CD4-positive, alpha-beta T cell treated with Interleukin-4 for 4 hours (primary cell): ENCODE measurements around the gene GPHB5.
"Not testable (repeated sequence)": the region's sequence is repeated elsewhere in the genome, so short reads cannot be mapped to it uniquely, and the experiment has no call there.

Experiments used
- DNase-seq: peaks from one replicate; pipeline ENCODE4 v3.0.0-alpha.2; 2020

GPHB5 gene, protein sequence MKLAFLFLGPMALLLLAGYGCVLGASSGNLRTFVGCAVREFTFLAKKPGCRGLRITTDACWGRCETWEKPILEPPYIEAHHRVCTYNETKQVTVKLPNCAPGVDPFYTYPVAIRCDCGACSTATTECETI

DNA sequence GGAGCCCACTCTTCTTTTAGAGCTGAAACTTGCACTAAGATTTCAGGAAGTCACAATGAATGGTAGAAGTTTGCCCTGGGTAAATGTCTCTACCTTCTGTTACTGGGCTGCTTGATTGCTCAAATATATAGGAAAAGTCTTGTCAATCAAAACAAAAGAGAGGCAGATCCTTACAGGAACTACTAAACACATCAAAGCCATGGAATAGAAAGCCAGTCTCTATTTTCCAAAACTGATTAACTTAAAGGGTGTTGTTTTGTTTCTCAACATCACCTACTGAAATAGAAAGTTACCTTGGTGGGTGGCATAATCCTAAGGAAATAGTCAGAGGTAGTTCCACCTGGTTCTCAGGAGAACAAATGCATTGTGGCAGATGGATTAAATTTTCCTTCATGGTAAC is at the start of gene GPHB5:
Gene GPHB5, minus strand, starts transcription at position 101 of the 400 bp plus-strand sequence. CDS start 1,086 bp downstream, outside the sequence.
- no peak for DNase-seq

DNA sequence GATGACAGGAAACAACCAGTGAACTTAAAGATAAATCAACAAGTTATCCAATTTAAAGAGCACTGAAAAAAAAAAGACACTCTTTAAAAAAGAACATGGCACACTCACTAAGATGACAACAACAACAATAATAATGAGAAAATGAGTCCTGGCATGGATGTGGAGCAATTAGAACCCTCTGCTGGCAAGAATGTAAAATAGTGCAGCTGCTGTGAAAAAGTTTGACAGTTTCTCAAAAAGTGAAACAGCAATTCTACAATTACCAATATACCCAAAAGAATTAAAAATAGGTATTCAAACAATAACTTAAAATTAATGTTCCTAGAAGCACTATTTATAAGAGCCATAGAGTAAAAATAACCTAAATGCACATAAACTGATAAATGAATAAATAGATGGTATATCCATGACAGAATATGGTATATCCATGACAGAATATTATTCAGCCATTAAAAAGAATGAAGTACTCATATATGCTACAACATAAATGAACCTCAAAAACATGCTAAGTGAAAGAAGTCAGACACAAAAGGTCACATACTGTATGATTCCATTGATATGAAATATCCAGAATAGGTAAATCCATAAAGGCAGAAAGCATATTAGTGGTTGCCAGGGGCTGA is 49.1 kb upstream of the GPHB5 start:
- no peak for DNase-seq

DNA sequence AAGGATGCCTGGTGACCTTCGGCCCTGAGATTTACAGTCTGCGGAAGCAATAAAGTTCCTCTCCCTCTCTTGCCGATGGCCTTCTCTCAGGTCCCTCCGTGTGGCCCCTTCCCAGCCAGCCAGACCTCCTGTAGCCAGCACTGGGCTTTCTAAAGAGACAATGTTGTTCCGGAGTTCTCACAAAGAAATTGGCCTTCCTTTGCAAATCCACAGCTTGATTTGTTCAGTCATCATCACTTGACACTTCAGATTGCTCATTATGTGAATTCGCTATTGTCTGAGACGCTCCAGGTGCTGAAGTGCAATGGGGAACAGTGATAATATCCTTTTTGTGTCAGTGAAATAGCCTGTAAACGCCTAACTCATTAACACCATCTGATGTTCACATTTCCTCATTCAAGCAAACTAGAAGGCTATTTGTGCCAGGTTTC is 43.7 kb upstream of the GPHB5 start:
- no peak for DNase-seq

DNA sequence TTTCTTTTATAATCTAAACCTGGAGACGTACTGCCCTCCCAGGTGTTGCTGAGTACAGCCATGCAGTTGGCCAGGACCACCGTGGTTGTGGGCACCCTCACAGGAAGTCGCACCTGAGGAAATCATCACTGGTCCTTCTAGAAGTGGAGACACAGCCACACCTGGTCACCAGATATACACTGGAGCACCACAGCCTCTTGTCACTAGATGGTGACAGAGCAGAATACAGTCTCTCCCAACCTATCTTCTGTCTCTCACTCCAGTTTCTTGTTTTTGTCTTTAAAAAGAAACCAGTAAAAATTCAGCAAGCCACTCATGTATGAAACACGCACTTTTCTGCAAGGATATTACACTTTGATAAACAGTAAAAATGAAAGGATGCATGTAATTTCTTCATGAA is 43.1 kb upstream of the GPHB5 start:
- no peak for DNase-seq

DNA sequence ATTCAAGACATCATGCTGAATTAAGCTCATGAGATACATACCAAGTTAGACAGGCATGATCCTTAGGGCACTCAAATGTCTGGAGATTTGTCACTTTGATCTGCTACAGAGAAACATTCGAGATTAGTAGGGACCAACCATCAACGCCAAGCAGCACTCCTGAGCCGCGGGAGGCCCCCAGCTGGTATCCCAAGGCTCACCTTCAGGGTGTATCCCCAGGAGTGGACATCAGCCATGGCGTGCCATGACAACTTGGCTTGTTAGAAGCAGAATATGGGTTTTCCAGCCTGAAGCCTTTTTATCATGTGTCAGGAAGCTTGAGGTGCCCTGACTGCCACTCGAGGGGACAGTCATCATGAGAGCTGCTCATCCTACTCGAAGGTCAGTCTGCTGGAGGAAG is 39.1 kb upstream of the GPHB5 start:
- no peak for DNase-seq

DNA sequence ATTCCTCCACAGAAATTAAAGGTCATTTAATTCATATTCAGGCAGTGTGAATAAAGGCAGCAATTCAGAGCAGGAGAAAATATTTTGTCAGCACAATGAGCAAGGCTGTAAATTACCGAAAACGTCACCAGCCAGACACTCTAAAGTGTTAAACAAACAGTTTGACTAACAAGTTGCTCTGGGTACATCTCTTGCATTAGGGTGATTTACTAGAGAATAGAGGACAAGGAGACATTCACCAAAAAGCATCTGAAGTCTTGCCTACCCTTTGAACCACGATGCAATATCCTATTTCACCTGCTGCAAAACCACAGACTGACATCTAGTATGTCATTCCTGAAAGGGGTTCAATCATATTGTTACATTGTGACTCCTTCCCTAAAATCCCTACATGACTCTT is 27.1 kb upstream of the GPHB5 start:
- no peak for DNase-seq

DNA sequence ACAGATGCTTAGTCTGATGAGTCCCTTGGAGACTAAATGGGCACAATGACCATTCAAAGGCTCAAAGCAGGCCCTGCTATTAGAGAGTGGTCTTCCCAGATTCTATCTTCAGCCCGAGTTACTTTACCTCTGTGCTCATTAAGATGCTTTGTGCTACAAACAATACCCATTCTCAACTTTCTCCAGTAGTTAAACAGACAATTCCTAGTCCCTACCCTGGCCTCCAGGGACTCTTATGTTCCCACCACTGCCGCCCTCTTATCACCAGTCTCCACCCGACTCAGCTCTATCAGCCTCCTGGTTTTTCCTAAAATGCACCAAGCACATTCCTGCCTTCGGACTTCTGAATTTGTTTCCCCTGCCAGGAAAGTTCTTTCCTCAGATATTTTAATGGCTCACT is 25.6 kb upstream of the GPHB5 start:
- no peak for DNase-seq

DNA sequence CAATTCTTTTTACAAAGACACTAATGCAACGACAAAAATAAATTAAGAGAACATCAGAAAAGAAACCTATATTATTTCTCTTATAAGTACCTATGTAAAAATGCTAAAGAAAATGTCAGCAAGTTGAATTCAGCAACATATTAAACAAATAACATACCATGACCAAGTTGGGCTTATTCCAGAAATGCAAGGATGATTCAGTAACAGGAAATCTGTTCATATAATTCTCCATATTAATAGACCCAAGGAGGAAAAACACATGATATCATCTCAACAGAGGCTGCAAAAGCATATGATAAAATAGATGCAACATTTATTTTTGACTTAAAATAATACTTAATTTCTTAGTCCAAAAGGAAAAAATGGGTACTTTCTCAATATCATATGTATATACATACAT is 25.1 kb upstream of the GPHB5 start:
- DNase-seq = no peak

DNA sequence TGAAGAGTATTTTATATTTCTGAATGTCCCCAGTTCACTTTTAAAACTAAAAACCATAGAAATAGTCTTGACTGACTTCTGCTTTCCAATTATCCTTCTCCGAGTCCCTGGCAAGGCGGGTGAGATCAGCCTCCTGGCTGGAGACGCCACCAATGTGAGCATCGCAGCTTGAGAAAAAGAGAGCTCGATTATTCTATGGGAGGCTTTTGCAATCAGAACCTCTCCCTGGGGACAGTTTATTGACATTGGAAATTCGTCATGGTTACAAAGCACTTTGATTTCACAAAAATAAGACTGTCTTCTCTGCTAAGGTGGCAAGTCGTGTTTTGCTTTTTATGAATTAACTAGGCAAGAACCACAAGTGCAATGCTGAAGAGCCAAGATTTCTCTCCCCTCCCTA is 23.6 kb upstream of the GPHB5 start:
- no peak for DNase-seq

DNA sequence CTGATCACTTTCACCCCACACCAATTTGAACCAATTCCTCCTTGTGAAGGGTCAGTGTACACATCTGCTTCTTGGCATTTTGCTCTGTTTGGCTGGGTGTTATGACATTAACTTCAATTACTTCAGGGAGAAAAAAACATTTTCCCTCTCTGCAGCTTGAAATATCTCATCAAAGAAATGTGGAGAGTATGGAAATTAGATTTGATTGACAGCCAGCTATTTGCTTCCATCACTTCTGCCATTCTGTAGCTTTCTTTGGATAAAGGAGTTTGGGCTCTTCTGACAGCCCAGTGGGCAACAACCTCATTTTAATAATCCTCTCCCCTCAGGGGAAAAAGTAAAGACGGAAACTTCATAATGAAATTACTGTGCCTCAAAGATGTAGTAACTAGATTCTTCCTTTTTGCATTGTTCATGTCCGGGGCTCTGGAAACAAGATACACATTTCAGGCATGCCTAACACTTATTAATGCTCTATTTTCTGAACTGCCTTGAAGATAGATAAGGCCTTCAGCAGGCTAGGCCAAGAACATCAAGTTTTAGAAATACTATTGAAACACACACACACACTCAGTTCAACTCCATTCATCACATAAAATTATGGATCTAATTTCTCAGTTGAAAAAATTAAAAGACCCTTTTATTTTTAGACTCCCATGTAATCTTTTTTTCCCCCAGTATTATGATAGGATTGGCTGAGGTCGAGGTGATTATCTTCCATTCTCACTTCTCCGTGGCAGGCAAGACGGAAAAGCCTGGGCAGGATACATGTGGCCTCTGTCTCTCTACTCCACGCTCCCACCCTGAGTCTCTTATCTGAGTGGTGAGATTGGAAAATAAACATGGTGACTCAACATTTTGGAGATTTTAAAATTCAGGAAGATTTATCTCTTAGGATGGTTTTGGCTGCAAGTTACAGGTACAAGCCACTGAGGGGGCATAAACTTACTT is 10.3 kb upstream of the GPHB5 start:
- no peak for DNase-seq

DNA sequence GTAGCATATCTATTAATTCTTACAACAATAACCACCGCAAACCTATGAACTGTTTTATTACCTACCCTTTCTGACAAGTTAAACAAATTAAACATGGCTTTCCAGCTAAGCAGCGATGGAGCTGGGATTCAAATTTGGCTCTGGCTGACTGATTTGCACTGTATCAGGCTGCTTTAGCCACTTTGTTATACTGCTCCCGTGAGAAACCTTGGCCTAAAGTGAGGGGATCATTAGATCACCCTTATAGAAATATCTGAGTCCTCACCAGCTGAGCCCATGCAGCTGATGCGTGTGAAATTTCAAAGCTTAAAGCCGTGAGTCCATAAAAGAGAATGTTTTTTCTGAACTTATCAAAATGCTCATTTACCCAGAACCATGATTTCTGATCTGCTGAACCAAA is 8.1 kb upstream of the GPHB5 start:
- no peak for DNase-seq

DNA sequence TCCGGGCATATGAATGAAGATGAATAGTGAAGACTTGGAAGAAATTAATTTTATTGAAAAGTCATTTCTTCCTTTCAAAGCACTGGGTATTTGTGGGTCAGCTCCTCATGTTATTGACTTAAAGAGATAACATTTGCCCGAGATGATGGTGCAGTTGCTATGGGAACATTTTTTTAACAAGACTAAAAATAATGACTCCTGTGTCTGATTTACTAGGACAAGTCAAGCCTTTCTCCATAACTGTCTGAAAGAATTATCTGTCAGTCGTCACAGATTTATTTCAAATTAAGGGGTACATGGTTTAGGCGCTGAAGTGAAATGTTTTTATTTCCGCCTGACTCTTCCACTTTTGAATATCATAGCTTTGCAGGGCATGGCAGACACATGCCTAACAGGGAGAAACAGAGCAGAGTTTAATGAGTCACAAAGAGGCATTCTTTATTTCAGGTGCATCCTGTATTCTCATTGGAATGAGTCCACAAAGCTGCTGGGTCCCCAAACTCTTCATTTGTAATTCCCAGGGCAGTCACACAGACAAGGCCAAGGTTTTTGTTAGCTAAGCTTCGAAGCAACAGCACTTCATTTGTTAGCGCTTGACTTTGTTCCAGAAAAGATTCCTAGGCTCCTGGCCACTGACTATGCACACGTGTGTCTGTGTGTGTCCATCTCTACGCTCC is 4.3 kb upstream of the GPHB5 start:
- DNase-seq = no peak

DNA sequence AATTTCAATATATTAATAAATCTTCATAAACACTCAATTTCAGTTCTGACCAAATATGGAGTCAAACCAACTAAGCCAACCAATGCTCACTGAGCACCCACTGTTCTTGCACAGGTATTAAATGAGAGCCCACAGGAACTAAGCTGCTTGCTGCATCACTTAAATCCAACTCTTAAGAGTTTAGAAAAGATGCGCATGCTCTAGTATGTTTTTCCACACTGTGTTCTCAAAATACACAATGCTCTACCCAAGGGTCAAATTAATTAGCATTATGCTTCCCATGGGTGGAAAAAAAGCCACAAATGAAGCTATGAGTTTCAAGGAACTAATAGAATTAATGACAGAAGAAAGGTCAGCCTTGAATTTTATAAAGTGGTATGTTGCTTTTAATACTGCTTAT is 3.7 kb upstream of the GPHB5 start:
- DNase-seq = no peak

DNA sequence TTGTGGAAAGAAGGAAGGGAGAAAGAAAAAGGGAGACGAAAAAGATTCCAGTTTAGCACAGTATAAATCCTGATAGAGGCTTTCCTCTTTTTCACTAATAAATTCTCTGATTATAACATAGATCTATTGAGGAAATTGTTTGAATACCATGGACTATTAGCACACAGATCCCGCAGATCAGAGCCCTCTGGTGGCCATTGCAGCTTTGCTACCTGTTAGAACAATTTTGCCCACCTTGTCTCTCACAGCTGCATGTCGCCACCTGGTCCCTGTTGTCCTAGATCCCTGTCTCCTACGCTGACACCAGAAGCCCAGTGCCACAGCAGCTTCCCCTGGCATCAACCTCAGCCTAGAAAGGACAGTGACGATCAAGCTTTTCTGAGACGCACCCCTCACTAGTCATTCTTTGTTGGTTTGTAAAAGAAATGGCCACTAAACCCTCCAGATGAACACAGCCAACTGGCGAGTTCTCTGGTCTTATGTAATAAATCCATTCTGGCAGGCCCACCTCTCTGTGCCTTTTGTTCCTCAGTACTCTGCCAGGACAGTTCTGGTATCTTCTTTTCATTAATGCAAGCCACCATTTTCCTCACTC is 9.9 kb downstream of the GPHB5 start:
- no peak for DNase-seq

DNA sequence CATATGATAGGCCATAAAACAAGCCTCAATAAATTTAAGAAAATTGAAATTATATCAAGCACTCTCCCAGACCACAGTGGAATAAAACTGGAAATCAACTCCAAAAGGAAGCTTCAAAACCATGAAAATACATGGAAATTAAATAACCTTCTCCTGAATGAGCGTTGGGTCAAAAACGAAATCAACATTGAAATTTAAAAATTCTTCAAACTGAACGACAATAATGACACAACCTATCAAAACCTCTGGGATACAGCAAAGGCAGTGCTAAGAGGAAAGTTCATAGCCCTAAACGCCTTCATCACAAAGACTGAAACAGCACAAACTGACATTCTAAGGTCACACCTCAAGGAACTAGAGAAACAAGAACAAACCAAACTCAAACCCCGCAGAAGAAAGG is 14.3 kb downstream of the GPHB5 start:
- DNase-seq = not testable (repeated sequence)

DNA sequence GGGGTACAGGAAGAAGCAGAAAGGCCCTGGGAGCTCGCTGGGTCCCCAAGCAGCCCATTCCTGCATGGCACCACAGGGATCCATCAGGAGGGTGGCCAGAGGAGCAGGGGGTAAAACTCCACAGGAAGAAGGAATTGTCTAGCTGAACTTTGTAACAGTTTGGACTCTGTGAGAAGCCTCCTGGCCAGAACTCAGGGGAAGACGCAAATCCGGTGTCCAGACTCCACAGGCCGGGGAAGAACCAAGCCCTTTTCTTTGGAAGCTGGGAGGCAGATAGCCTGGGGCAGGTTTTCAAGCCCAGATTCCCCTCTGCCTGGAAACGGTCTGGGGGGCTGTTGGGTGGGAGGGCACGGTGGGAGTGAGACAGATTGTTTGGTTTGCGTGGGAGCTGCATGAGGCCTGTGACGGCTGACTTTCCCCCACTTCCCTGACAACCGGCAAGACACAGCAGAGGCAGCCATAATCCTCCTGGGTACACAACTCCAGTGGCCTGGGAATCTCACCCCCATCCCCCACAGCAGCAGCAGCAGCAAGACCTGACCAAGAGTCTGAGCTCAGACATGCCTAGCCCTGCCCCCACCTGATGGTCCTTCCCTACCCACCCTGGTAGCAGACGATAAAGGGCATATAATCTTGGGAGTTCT is 16.7 kb downstream of the GPHB5 start:
- no peak for DNase-seq

DNA sequence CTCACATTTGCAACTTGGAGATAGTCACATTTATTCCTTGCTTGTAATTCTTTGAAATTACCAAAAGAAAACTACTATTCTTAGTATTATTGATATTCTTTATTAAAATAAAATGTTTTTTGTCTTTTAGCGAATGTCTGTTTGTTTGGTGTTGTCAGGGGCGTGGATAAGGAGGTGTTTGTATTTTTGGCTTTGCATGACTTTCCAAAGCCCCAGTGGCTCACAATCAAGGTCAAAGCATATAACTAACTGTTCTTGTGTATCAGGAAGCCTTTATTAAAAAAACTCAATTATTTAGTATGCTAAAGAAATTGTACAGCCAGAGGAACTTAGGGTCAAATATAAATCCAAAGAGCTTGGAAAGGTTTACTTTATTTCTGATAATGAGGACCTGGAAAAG is 17.9 kb downstream of the GPHB5 start:
- DNase-seq = no peak

DNA sequence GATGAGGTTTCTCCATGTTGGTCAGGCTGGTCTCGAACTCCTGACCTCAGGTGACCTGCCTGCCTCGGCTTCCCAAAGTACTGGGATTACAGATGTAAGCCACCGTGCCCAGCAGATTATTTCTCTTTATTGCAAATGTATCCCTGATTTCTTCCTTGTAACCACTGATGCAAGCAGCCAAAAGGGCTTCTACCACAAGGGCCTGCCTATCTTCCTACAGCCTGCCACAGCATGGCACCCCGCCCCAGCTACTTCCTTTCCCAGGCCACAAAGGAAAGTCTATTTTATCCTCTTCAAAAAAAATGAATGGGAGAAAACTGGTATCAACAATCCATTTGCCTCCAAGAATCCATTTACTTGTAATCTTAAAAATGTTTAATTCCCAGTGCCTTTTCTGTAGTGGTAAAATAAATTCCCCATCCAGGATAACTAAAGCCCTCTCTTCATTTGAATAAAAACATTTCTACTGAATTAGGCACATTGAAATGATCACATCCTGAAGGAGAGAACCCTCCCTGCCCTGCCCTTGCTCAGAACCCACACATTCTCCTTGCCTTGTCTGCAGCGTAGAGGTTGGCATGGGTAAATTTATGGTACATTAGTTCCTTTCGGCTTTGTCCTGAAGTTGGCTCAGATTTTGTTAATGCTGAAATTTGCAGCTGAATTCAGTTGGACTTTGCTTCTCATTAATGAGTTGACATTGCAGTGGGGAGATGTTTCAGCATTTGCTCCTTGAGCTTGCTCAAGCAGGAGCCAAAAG is 19.2 kb downstream of the GPHB5 start:
- no peak for DNase-seq

DNA sequence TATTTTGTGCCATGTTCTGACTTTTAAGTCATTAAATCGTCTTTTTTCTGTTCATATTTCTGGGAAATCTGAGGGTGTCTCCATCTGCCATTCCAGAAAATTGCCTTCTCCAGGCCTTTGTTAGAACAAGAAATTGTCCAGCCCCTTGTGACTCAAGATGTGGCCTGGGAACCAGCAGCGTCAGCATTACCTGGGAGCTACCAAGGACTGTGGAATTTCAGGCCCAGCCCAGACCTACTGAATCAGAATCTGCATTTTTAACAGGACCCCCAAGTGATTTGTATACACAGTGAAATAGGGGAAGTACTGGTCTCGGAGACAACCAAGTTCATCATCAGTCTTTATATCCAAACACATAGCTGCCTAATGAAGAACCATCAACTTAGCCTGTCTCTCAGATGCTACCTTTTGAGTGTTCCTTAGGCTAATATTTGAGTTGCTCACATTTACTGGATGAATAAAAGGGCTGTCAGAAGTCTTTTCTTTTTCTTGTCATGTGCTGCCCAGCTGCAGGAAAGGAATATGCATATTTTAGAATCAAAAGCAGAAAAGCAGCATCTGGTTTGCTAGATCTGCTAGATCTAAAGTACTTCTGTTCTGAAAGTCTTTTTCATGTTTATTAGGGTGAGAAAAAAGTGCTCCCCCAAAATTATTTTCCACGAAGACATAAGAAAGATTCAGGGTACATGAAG is 21.2 kb downstream of the GPHB5 start:
- DNase-seq = no peak

DNA sequence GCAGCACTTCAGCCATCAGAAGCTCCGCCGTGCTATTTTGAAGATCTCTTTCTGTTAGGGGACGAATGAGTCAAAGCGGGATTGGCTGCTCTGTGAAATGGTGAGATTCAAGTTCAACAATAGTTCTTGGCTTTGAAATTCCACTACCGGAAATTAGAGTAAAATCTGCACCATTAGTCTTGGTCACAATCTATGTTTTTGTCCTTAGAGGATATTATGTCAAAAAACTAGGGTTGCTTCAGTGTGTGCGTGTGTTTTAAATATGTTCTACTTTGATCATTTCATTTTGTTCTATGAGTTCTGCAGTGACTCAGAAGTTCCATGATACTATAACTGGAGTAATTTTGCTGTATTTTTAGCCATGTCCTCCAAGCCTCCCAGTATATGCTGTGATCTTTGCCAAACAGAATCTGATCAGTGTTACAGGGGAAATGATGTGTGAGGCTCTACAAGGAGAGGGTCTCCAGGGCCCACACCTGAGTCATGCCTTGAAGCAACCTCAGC is 22.6 kb downstream of the GPHB5 start:
- no peak for DNase-seq

DNA sequence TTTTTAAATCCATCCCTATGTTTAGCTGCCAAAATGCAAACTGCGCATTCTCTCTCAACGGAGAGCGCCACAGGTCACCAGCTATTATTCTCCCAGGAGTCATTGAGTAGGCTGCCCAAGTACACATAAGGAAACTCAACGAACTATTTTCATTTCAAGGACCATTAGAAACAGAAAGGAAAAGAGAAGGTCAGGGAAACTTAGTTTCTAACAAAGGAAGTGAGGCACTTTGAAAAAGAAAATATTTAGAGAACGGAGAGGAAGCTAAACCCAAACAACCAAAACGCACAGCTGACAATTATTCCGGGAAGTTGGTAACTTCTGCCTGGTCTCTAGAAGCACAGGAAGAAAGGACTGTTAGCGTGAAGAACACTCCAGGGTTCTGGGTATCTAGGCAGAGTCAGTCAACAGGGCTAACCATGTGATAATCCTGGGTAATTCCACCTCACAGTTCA is 23.5 kb downstream of the GPHB5 start:
- no peak for DNase-seq
